Suprapubic skin (tissue), 3 donors: Measurements from ENCODE around the gene SLC22A3.

Source experiments
- CTCF ChIP-seq, 2 donors: fragments of 200-600 bp in 1 of 2; fragments of 450-650 bp in 1 of 2; sonication (generic) in 1 of 2; IDR thresholded peaks; one replicate each; pipeline ENCODE4 v1.5.1; 2016 to 2019; ENCODE audit warnings: antibody characterized with exemption in 2 of 2, mild to moderate bottlenecking in 1 of 2, moderate library complexity in 1 of 2
- POLR2A ChIP-seq, 2 donors: fragments of 450-650 bp; IDR thresholded peaks; one replicate each; pipeline ENCODE4 v1.6.1; 2017; ENCODE audit warnings: antibody characterized with exemption in 2 of 2, mild to moderate bottlenecking in 2 of 2, moderate library complexity in 2 of 2

- TF ChIP-seq CTCF (IDR thresholded peaks at IDR 0.05) (no peak), POLR2A (IDR thresholded peaks at IDR 0.05) (no peak)
These were observed 27.4 kb downstream of the SLC22A3 start for GRCh38 chr6:160375561-160375949.
